NCI-H82 (cell line): ENCODE data around the gene LYRM4.

Experiments used
- DNase-seq: peaks from one replicate; lab custom pipeline; 2025; lab: John Stamatoyannopoulos, UW

Gene LYRM4

DNA sequence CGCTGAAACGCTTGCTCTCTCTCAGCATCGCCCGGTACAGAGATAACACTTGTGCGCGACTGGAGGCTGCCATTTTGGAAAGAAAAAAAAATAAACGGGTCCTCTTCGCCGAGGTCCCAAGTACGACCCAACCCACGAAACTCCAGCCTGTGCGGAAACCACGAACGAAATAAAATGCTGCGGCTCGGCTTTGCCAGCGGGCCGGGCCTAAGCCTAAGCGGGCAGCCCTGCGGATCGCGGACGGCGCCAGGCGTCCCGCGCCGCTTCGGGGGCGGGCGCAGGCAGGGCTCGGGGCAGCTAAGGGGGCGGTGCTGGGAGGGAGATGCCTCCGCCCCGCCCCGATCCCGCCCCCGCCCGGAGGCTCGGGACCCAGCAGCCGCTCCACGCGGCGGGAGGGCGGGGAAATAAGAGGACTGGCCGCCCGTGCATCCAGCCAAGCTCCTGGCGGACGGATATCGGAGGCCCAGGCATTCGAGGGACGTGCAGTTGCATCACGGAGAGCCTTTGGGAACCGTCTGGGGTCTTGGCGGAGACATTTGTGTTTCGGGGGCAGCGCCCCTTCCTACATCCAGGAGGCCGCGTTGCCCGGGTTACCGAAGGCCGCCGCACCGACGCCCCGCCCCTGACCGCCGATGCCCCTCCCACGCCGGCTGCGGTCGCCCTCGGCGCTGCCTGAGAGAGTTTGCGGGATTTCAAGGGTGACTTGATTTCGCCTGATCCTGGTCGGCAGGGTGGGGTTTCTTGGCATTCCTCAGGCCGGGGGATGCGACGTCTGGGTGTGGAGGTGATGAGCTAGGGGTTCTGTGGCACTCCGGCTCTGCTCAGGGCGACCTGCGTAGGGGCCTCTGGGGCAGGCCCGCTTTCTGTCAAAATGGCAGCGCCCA is at the start of gene LYRM4, which contains the start of gene FARS2:
Gene LYRM4, minus strand, starts transcription at position 290 of the 884 bp plus-strand sequence. Its CDS starts 217 bp downstream, at position 73.
Gene FARS2, plus strand, starts transcription at position 853 of the 884 bp plus-strand sequence.
- peak; percentile 93 for DNase-seq

DNA sequence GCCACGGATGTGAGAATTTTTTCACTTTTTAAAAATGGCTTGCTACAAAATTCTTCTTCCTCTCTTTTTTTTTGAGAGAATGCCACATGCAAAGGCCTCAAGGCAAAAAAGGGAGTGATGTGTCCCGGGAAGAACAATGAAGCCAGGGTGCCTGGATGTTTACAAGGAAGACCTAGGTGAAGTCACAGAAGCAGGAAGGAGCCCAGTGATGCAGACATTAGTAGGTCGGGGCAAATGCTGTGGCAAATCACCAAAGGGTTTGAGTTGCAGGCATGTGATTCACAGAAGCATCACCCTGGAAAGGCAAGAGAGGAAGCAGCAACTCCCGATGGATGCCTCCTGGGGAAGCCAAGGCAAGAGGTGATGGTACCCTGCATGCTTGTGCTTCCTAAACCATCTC is 47.3 kb upstream of the LYRM4 start:
- DNase-seq, result no peak

DNA sequence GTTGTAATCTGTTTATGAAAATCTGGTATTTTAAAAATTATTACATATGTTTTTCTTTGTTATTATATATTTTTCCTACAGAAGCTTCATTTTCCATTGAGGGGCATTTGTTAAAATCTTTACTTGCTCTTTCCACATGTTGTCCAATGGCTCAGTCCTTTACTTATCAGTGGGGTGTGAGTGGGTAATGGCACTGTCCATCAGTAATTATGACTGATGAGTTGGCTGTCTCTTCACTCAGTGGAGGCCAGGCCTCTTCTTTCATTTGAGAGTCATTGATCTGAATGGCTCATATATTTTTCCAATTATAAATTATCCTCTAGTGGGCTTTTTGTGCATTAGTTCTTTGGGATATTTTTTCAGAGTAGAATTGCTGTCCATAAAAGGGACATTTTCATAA is 46.3 kb upstream of the LYRM4 start:
- DNase-seq, result no peak

DNA sequence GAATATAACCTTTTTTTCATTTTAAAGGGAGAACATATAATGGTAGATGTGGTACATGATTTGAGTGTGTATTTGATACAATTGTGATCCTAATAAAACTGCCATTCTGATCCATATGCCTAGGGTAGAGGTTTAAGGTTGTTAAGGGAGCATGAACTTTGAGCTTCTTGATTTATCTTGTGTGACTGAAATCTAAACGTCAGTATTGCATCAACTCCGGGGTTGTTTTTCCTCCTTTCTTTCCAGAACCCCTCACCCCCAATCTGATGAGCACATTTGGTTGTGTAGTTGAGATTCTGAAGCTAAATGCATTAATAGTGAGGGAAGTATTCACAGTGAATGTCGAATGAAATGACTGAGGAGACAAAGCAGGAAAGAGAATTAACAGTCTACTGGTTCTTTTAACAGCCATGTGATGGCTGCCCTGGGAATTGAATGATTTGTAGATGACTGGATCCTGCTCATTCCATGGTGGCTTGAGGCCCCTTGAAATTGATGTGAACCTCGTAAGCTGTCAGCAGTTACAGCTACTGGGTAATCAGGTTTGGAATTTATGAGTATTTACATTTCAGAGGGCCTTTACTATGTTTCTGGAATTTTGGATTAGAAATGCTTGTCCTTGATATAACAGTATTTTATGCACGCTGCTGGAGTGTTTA is 45.3 kb upstream of the LYRM4 start:
- DNase-seq, result no peak

DNA sequence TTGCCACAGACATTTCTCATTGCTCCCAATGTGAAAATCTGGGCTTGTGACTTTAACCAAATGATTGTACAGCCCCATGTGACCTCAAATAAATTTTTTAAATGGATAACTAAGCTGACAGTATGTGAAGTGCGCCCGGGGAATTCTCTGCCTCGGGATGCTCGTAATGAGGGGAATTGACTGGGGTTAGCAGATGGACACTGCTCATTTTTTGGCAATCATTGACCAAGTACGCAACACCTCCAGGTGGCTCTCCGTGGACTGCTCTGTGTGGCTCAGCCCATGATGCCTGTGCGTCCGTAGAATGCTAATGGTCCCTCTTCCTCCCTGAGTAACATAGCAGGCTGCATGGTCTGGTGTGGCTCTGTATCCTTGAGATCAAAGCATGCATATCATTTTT is 42.9 kb upstream of the LYRM4 start:
- no peak for DNase-seq

DNA sequence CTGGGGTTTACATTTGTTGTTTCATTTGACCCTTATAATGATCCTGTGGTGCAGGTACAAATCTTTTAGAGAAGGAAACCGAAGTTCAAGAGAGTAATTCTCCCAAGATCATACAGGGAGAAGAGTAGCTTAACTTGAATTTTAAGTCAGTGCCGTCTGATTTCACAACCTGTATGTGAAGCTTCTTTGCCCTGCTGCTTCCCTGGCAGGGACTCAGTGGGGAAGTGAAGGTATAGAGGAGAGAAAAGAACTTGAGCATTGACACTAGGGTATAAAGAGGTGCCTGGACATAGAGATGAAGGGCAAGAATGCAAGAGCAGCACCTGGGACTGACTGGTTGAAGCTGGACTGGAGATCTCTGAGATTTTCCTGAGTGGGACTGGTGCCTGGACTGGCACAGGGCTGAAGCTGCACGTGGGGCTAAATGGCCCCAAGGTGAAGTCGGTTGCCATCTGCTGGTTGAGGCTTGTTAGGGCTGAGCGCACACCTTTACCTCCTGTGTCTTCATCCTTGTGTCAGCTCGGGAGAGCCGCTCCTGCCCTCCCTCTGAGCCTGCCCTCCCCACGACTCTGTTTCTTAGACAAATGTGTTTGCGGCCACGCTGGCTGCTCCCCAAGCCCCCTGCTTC is 42.4 kb upstream of the LYRM4 start:
- DNase-seq, result peak; percentile 83

DNA sequence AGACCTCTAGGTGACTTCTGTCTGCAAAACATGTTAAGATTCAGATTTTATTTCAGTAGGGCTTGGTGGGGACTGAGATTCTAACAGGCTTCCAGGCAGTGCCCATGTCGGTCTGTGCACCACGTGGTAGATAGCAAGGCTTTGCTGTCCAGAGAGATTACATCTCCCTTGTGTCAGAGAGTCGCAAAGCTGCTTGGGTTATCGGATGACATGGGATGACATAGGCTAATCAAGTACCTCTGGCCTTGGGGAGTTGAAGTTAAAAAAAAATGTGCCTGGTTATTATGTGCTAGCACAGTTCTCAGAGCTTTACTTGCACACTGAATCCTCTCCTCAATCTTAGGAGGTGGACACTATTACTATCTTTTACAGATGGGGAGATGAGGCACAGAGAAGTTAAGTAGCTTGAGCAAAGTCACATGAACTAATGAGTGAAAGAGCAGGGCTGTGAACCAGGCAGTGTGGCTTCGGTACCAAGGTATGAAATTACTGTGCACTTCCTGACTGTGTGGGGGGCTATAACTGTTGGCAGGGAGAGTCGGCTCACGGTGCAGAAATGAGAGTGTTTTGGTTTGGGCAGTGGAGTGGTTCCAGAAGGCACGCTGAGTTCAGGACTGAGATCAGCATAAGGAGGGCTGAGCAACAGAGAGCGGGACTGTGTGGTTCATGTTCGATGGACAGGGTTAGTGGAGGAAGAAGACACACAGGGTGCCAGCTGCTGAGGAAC is 41.6 kb upstream of the LYRM4 start:
- peak; percentile 55 for DNase-seq

DNA sequence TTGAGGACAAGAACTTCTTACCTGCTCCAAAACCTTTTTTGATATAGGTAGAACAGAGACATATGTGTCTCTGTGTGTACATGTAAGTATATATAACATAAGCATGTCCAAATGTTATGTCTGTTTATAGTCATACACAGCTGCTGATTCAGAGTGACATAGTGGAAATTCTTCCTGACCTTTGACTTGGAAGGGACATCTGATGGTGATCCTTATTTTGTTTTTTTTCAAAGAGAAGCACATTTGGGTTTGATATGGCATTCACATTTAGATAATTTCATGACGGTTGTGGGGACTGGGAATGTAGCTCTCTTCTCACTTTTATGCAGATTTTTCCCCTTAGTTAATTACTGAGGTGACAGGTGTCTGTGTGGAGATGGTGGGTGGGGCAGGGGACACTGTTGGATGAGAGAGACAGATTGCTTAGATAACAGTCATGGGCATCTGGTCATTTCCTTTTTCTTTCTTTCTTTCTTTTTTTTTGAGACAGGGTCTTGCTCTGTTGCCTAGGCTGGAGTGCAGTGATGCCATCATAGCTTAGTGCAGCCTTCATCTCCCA is 39.5 kb upstream of the LYRM4 start:
- DNase-seq, result no peak

DNA sequence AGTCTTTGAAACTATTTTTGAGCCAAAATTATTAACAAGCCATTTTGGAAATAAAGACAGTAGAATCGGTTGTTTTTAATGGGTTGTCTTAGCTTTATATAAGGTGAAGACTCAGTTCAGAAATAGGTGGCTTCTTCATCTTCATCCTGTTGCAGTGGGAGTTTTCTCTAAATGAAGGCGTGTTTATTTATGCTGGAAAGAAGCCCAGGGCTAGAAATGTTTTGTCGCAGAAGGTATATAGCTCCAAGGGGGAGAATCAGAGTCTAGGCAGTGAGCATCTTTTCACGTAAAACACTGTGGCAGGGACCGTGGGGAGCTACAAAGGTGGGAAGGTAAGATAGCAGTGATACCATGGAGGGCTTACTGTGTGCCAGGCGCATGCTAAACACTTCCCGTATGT is 34.9 kb upstream of the LYRM4 start:
- DNase-seq, result no peak

DNA sequence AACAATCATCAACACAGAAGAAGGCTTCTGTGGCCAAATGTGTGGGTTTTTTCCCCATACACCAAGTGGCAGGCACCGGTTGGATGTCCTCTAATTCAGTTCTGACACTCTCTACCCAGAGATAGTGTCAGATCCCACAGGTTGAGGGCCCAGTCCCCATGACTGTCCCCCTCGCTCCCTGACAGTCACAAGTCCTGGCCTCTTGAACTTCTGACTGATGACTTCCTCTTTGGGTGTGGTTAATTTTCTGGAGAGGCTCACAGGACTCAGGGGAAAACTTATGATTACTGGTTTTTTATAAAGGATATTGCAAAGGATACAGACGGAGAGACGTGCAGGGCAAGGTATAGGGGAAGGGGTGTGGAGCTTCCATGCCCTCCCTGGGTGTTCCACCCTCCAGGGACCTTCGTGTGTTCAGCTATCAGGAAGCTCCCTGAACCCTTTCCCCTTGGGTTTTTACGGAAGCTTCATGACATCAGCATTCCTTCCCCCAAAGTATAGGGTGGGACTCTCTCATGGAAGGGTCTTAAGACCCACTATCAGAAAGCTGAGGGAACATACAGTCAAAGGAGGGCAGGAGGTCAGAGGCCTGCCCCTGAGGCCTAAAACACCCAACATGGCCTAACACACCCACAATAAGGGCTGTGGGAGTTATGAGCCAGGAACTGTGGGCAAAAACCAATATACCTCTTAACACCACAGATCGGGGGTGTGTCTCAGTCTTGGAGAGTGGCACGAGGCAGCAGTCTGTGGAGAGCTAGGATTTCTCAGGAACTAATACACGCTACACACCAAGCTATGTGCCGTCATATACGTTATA is 33.9 kb upstream of the LYRM4 start:
- no peak for DNase-seq

DNA sequence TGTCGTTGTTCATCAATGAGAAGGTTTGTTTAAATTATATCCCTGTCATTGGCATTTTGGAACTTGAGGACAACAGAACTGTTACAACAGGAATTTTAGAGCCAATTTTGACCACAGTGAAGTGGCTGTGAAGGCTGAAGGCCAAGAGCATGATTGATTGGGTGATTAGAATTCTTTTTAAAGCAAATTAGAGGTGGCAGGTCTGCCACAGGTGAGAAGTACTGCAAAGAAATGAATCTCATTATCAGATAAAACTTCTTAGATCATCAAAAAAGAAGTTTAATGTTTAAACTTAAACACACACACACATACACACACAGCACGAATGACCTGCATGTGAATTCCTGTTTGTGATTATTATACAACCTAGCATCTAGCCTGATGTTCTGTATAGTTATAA is 32.9 kb upstream of the LYRM4 start:
- DNase-seq, result no peak

DNA sequence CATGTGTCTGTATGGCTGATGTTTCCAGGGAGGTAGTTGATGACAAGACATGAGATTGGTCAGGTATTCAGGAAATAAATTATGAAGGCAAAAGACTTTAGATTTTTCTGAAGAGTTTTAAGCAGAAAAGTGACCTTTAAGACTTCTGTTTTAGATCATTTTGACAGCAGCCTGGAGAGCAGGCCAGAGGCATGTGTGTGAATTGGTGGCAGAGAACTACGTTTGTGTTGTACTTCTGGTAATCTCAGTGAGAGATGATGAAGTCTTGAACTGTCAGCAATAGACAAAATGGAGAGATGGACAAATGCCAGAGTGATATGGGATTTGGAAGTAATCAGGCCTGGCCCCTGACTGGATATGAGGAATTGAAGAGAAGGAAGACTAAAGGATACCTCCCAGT is 31.4 kb upstream of the LYRM4 start:
- no peak for DNase-seq

DNA sequence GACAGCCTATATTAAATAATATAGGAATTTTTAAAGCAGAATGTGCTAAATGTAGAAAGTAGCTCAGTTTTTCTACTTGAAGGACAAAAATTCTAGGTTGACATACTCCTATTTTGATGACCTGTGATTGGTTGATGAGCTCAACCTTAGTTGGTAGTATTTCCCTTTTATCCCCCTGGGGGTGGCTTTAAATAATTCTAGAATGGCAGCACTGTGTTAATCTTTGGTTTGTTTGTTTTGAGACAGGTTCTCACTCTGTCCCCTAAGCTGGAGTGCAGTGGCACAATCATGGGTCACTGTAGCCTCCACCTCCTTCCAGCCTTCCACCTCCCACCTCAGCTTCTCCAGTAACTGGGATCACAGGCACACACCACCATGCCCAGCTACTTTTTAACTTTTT is 29.8 kb upstream of the LYRM4 start:
- no peak for DNase-seq

DNA sequence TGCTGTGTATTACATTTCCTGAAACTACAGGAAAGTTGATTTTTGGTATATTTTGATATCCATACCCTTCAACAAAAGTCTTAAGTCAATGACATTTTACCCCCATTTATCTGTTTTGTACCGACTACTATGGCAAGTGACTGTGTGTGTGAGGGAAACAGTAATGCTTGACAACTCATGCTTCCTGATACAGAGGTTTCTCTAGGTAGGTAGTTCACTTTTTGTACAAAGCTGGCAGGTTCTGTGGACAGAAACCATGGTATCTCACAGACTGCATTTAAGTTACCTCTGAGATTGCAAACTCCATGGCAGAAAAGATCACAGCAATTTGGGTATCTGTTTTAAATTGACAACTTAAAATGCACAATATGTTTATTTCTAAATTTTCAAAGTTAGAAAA is 29.3 kb upstream of the LYRM4 start:
- no peak for DNase-seq

DNA sequence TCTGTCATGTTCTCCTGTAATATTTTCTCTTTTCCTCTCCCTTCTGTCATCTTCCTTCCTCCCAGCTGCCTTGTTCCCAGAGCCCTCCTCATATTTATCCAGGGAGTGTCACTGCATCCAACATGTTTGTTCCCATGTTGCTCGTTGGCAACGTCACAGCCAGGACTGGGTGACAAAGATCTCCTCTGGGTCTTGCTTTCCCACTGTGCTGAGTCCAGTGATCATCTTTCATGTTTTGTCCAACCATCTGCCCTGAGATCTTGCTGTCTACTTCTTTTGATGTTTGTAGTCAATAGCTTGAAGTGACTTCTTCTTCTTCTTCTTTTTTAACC is 27.2 kb upstream of the LYRM4 start:
- no peak for DNase-seq

DNA sequence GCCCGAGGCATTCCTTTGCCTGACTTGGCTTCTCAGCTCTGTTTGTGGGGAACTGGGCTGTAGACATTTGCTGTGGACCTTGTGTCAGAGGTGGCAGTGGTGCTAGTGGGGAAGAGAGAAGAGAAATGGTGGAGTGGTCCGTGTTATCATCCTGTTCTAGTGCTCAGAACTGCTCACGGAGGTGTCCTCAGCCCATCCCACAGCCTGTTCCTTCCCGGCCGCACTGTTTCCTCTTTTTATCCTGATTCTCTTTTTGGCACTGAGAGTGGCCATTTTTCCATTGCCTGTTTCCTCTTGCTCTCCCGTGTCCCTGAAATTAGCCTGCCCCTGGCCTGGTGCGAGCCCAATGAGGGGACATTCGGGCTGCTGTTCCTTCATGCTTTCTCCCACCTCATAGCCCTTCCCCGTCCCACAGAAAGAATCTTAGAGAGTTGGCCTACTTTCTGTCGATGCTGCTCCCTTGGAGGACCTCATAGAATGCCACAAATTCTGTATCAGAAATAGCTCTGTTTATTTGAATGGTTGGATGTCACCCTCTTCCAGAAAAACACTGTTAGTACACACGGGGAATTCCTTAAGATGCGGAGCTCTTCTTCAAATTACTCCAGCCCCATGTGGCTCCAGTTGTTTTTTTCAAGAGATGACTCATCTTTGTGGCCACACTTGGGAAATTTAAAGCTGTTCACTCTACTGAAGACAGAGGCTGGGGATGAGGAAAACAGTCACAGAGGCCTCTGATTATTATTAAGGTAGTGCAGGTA is 26.6 kb upstream of the LYRM4 start:
- no peak for DNase-seq

DNA sequence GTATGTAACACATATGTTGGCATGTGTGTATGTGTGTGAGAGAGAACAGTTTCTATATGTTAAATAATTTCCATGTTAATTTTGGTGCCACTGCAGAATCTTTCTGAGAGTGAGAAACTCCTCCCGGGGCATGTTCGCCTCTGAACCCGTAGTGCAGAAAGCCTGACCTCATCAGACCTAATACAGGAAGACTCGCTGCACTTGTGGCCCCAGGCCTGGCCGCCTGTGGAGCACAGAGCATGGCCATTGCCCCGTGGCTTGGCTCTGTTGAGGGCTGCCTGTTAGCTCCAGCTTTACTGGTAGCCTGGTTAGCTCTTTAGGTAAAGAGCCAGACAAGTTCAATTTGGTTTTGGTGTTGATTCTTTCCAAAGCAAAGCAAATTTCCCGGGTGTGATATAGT is 26.0 kb upstream of the LYRM4 start:
- no peak for DNase-seq

DNA sequence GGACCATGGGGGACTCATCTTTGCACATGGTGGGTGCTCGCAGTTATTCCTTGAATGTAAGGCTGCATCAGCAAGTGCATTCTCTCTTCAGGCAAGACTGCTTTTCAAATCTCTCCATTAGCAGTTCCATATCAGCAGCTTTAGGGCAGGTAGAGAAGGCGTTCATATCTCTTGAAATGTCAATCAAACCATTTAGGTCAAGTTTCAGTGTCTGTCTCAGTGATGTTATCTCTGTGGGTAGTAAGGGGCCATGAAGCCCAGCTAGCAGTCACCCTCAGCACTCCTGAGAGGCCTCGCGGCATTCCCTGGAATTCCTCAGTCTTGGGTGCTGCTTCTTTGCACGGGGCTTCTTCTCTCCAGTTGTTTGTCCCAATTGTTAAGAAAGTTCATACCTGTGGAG is 24.8 kb upstream of the LYRM4 start:
- no peak for DNase-seq

DNA sequence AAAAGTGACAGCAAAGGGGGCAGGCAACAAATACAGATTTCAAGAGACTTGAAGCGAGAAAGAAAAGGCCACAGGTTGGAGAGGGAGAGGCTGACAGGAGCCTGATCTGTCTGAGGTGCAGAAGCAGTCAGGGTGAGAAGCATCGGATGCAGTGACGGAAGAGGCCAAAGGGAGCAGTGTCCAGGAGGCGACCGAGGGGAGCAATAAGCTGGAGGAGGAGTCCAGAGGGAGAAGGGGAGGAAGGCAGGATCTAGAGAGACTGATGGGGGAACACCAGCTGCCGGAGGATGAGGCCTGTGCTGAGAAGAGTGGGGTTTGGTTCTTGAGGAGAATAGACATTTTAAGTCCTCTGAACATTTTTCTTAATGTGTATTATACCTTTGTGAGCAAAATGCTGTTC is 24.3 kb upstream of the LYRM4 start:
- DNase-seq, result no peak

DNA sequence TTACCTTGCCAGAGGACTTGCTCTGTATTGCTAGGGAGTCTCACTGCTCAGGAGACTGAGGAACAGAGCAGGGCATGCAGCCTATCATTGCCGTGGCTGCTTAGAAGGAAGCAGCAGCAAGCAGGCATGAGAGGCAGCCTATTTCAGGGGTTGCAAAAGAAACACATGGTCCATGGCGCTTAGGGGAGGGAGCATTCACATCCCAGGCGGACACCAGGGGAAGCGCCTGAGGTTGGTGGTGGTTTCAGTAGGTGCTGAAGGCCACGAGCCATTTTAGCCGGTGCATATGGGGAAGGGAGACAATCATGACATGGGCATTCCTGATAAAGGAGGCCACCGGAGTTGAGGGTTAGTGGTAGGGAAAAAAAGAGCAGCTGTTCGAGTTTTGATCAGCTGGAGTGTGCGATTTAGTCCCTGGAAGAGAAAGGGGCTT is 21.5 kb upstream of the LYRM4 start:
- peak; percentile 10 for DNase-seq
